ENCODE measurements around the gene TMTC1.

The TMTC1 gene

DNA sequence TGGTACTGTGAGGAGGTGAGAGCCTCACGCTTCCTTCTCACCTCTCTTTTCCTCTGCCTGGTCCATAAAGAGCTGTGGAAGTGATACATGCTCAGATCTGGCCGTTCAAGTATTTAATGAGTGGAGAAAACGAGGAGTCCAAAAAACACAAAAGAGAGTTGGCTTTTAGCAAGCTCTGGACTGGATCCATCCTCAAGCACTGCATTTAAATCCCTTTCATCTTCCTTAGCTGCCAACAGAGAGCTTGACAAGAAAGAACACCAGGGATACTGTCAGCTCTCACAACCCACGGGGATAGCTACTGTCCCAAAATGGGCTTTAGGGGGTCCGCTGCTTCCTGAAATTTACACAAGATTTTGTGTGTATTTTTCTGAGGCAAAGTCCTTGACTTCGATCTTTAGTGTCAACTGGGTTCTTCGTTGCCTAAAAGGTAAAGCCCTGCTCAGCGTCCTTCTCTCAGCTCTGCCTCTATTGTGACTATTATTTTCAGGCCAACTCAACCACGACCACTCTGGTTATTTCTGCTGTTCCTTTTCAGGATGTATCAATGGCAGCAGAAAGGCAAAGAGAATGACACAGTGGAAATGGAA lies 120.9 kb downstream of the TMTC1 start:
- TF ChIP-seq, protein P1, sequence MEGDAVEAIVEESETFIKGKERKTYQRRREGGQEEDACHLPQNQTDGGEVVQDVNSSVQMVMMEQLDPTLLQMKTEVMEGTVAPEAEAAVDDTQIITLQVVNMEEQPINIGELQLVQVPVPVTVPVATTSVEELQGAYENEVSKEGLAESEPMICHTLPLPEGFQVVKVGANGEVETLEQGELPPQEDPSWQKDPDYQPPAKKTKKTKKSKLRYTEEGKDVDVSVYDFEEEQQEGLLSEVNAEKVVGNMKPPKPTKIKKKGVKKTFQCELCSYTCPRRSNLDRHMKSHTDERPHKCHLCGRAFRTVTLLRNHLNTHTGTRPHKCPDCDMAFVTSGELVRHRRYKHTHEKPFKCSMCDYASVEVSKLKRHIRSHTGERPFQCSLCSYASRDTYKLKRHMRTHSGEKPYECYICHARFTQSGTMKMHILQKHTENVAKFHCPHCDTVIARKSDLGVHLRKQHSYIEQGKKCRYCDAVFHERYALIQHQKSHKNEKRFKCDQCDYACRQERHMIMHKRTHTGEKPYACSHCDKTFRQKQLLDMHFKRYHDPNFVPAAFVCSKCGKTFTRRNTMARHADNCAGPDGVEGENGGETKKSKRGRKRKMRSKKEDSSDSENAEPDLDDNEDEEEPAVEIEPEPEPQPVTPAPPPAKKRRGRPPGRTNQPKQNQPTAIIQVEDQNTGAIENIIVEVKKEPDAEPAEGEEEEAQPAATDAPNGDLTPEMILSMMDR (conservative IDR thresholded peaks at IDR 0.05; ENCODE audit: low read length) = no peak
- H3K4me3 ChIP-seq (ENCODE audit: low read length) = no peak overlapping the region
- DNase-seq (ENCODE audit: low read depth) = no peak

DNA sequence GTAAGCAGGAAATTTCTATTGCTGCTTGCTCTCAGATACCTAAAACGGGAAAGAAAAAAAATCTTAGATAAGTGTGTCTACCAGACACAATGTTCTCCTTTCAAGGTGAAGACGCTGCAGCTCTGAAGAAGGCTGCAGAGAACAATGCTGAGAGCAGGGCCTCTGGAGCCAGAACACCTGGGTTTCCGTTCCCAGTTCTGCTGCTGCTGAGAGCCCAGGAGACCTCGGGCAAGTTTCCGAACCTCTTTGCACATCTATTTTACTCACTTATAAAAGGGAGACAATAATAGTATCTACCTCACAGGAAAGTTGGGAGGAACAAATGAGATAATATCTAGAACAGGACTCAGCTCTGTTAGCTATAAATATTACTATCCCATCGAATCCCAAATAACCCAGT lies 122.9 kb downstream of the TMTC1 start:
- no peak overlapping the region for H3K4me3 ChIP-seq (ENCODE audit: low read length)
- TF ChIP-seq, protein P1 (conservative IDR thresholded peaks at IDR 0.05; ENCODE audit: low read length) = no peak
- no peak for DNase-seq (ENCODE audit: low read depth)

DNA sequence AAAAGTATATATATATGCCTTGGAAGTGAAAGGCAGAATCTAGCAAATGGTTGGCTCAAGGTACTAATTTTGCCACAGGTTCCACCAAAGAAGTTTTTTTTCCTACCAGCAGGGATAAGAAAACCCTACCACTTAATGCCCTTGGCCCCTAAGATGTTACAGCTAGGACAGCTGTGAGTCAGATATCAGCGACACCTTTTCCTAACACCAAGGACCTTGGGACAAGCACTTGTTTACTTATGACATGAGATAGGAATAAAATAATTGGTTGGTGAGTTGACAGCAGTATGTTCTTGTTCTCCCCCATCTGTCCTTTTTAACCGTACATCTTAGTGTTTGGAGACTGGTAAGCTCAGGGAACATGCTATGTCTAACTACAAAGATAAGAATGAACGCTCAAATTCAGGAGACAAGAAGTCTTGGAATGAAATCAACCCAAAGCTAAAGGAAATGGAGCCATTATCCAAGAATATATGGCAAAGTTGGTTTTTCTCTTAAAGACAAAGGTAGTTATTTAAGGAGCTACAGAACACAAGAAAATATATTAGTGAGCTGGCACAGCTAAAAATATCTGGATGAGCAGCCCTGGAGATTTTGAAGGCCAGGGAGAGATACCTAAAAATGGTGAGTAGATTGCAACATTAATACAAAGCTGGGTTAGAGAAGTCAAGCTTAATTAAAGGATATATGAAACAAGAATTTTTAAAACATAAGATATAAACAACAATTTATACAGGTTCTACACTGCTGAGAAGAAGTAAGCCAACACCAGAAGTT lies 126.8 kb downstream of the TMTC1 start:
- H3K4me3 ChIP-seq (ENCODE audit: low read length) = no peak overlapping the region
- TF ChIP-seq, protein P1 (conservative IDR thresholded peaks at IDR 0.05; ENCODE audit: low read length) = no peak
- no peak for DNase-seq (ENCODE audit: low read depth)

DNA sequence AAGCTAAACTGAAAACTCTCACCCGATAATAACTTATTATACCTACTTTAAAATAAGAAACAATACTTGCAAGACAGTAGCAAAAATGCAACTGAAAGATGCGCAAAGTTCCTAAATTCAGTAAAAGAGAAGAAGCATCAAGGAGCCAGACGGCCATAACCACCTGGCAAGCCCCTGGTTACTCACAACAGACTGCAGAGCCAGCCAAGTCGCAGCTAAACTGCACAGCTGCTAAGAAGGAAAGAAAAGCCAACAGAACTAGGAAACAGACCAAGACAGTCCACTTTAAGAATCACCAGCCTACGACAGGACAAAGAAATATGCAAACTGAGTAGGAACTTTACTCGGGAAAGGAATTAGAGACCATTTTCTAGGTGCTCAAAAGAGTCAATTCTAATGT lies 127.9 kb downstream of the TMTC1 start:
- no peak for DNase-seq (ENCODE audit: low read depth)
- no peak overlapping the region for H3K4me3 ChIP-seq (ENCODE audit: low read length)
- TF ChIP-seq, protein P1 (conservative IDR thresholded peaks at IDR 0.05; ENCODE audit: low read length) = no peak

DNA sequence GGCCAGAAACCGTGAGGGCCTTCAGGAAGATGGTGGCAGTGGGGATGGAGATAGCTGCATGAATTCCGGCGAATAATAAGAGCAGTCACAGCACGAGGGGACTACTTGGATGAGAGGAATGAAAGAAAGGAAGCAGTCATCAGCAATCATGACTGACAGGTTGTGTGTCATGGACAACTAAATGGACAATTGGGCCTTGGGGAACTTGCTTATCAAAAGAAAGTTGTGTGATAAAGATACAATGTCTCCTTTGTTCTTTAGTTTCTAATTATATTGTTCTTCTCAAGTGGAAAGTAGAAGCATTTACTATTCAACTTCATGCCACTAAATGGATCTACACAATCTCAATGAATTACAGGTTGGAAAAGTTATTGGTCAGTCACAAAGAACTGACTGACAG lies 130.5 kb downstream of the TMTC1 start:
- DNase-seq (ENCODE audit: low read depth) = no peak
- TF ChIP-seq, protein P1 (conservative IDR thresholded peaks at IDR 0.05; ENCODE audit: low read length) = no peak
- H3K4me3 ChIP-seq (ENCODE audit: low read length) = no peak overlapping the region

DNA sequence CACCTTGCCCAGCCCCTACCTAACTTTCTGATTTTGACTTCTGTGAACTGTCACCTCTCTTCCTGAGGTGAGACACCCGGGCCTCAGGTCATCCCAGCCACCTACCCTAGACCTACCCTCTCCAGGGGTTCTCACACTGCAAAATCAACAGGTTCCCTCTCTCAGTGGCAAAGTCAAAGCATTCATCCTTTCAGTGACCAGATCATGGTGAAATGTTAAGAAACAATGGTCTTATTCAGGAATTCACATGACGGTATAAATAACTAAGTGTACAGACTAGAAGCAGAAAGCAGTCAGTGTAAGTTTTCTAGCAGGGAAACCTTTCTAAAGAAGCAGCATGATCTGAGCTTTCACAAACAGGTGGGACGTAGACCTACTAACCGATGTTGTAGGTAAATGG lies 133.4 kb downstream of the TMTC1 start:
- no peak for DNase-seq (ENCODE audit: low read depth)
- H3K4me3 ChIP-seq (ENCODE audit: low read length) = no peak overlapping the region
- TF ChIP-seq, protein P1 (conservative IDR thresholded peaks at IDR 0.05; ENCODE audit: low read length) = no peak

DNA sequence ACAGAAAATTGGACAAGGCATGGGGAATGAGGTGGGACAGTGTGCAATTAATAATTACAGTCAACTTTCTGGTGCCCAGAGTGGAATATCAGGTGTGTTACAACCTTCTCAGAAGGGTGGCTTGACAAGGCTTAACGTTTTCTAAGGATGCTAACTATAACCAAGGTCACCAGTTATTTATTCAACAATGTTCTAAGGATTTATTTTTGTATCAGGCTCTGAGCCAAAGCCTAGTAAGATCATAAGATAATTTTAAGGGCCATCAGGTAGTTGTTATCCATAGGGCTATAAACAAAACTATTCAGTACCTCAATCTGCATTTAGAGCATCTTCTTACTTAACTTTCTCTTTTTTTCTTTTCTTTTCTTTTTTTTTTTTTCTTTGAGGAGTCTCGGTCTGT lies 134.0 kb downstream of the TMTC1 start:
- TF ChIP-seq, protein P1 (conservative IDR thresholded peaks at IDR 0.05; ENCODE audit: low read length) = no peak
- no peak for DNase-seq (ENCODE audit: low read depth)
- H3K4me3 ChIP-seq (ENCODE audit: low read length) = no peak overlapping the region

Measured in AG10803 (cell line).